ENCODE results near the gene CRTC2.

The CRTC2 gene

GRCh38 chr1:153945795-153946621 is 12.4 kb downstream of the CRTC2 start:
- DNase-seq, result peak; percentile 69

GRCh38 chr1:153945131-153945794 is 13.1 kb downstream of the CRTC2 start:
- DNase-seq, result peak; percentile 76

DNA sequence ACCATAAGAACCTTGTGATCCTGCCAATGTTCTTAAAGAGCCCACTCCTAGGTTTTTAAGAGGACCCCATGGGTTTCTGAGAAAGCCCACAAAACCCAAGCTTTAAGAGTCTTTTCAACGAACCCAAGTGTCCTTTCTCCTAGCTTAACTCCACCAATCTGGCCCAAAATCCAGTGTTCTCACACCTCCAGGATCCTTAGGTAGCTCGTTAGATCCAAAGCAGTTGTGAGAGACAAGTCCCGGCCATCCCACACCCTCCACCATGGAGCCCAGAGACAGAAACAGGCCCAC is 13.6 kb downstream of the CRTC2 start:
- DNase-seq, result no peak

DNA sequence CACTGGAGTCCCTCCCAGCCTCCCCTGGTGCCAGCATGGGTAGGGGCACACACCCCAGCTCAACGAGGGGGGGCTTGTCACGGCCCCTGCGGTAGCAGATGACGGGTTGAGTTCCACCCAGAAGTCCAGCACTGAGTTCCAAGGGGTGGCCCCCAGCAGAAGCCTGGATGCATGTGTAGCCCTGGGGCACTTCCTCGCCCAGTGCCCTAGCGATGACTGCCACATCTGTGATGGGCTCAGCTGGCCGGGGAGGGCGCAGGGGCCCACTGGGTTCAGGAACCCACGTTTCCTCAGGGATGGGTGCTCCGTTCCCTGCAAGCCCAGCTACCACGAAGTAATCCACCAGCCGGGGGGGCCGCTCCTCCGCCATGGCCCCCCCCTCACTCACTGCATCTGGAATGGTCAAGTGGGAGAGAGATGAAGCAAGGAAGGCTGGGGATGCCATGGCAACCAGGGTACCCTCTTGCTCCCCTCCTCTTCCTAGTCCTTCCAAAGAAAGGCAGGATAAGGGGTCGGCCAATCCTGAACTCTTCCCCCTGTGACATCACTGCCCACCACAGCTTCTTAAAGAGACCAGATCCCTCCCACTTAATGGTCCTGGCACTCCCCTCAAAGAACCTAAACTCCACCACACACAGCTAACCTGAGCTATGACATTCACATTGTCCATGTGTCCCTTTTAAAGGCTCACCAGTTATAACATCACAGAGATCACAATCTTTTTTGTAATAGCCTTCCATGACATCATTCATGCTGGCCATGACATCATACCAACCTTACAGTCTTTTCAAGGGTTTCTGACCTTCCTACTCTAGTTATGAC is 14.2 kb downstream of the CRTC2 start:
- no peak for DNase-seq

- no peak for DNase-seq
Measured at GRCh38 chr1:153942766-153943549, 15.5 kb downstream of the CRTC2 start.

GRCh38 chr1:153941826-153942725 is 16.3 kb downstream of the CRTC2 start:
- no peak for DNase-seq

DNA sequence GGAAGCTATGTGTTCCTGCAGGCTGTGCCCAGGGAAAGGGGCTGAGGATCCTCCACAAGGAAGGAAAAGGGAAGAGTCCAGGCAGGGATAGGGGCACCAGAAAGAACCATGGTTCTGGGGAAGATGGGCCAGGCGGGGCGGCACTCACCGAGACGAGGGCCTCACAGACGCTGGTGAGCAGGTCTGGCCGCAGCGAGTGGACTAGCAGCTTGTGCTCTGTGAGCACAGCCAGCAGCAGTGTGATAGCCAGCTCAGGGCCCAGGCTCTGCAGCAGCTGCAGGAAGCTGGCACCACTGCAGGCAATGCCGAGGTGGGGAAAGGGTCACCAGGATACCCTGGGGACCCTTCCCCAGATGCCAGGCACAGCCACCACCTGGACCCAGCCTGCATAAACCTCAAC is 17.7 kb downstream of the CRTC2 start:
- DNase-seq, result no peak

GRCh38 chr1:153939476-153939875 is 18.9 kb downstream of the CRTC2 start:
- DNase-seq, result no peak

DNA sequence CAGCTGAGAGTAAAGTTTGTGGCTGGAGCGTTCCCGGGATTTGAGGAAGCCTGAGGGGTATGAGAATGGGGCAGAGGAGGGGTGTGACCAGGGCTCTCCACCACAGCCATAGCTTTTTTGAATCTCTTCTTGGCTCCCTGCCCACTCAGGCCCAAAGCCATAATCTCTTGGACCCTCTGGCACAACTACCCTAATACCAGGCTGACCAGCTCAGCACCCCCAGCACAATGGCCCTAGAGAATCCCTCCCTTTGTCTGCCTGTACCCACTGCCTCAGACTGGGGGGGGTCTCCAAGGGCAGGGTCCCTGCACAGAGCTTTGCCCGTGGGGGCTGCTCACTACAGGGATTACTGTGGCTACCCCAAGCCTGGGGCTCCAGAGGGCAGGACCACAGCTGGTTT is 19.4 kb downstream of the CRTC2 start:
- no peak for DNase-seq

DNA sequence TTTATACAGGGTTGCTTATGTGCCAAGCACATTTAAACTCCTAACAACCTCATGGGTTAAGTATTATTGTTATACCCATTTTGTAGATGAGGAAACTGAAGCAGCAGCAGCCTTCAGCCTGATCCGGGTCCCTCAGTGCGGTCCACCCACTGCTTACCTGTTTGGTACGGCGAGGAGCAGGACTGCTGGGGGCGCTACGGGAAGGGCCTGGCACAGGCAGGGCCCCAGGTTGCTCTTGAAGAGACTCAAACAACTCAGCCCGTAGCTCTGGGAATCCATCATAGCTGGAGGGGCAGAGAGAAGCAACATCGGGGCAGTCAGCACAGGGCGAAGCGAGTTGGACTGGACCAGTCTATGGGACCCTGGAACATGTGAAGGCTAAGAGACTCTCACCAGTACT is 21.1 kb downstream of the CRTC2 start:
- no peak for DNase-seq

DNA sequence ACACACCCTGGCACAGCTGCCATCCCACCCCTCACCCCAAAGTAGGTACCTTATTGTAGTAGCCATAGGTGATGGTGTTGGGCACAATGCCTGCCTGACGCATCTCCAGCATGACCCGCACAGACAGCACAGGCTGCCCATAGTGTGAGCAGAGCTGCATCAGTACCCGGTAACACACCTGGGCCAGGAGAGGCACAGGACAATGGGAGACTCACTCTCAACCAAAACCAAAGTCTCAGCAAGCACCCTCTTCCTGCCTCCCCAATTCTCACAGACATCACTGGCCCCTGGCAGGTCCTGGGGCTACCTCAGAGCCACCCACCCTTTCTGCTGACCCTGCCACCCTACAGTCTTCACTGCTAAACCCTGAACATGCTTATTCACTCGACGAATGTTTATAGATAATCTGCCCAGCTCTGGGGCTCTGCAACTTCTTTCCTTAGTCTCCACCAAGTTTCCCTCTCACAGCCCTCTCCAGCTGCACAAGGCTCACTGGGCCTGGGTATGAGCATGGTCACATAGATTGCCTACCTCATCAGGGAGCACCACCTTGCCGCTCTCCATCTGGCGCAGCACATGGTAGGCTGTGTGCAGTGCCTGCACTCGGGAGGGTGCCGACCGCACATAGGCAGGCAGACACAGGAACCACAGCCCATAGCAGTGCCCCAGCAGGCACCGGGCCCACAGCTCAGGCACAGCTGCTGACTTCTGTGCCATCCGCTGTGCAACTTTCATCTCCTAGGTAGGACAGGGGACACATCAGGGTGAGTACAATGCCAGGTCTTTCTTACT is 22.2 kb downstream of the CRTC2 start:
- DNase-seq, result no peak

GRCh38 chr1:153934746-153935145 is 23.7 kb downstream of the CRTC2 start:
- no peak for DNase-seq

DNA sequence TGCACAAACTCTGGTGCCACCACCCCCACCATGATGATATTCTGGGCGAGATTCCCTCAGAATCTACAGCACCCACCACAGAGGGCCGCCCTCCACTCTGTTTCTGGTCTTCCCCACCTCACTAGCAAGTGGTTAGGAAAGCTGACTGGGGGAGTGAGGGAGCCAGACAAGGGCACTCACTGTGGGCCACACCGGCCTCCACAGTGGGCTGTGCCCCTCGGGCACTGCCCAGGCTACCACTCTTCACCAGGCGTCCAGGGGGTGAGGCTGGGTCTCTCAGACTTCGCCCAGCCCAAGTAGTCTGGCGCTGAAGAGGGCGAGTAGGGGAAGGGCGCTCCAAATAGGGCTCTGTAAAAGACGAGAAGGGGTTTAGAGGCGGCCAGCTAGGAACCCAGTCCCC is 24.5 kb downstream of the CRTC2 start:
- no peak for DNase-seq

DNA sequence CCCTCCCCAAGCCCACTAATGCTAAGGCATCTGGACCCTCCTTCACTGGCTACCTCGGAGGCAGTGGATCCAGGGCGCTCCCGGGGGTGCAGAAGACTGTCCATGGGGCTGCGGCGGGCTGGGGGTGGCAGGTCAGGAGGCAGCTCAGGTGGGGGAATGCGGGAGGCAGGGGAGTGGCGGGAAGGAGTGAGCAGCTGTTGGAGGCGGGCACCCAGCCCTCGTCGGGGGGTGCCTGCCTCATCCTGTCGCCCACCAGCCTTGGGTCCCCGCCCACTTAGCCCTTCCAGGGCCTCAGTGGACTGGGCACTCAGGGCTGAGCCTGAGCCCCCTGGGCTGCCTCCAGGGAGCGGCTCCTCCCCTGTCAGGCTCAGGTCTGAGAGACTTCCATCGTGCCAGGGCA is 25.0 kb downstream of the CRTC2 start:
- no peak for DNase-seq

GRCh38 chr1:153932156-153933131 is 26.0 kb downstream of the CRTC2 start:
- DNase-seq, result no peak

- no peak for DNase-seq
Measured at GRCh38 chr1:153929981-153930948, 28.1 kb downstream of the CRTC2 start.

DNA sequence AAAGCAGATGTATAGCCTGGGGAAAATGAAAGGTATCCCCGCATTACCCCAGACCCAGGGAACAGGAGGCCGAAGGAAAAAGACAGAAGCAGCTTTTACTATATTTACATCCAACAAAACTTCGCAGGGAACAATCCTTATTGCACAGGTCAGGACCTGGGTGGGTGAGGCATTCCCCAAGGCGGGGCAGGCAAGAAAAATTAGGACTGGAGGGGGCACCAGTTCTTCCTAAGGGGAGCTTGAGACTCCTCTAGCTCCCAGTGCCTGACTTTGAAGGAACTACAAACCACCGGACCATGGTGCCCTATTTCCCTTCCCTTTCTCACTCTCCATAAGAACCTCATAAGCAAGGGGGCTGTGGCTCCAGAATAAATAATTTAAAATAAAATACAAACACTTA is 29.0 kb downstream of the CRTC2 start:
- DNase-seq, result no peak

- no peak for DNase-seq
Measured at GRCh38 chr1:153928791-153929341, 29.5 kb downstream of the CRTC2 start.
